Renal cortex interstitium (tissue), 11 donors: ENCODE data around the gene RPL22. TPM values are rescaled to one million over a fixed set of nuclear protein-coding genes. Genes with fewer than 3 reads are reported as not detected.
A peak's percentile ranks its signal among the peaks of the same experiment; 100 is the strongest.
"Not testable (repeated sequence)": the region's sequence is repeated elsewhere in the genome, so short reads cannot be mapped to it uniquely, and the experiment has no call there.

Experiments used
- DNase-seq, 11 donors: peaks; one replicate each; pipeline ENCODE4 v3.0.0-alpha.2; 2013; ENCODE audit warnings: low read depth in 9 of 11, low spot score in 4 of 11; ENCODE audit errors: extremely low read depth in 1 of 11
- polyA plus RNA-seq, 3 donors: library from polyadenylated mRNA; unstranded; fragments of 120-200 nt; gene quantifications; one replicate each; pipeline ENCODE4 v1.2.1, GENCODE V29; 2013; ENCODE audit not compliant: insufficient read length in 3 of 3

Gene RPL22
- polyA plus RNA-seq, 3 donors = 559 to 669 (median 607) TPM

GRCh38 chr1:6241107-6241886, 41.9 kb upstream of the RPL22 start:
- no peak for DNase-seq

- DNase-seq = no peak
These were observed 40.8 kb upstream of the RPL22 start for GRCh38 chr1:6239950-6240768.

- DNase-seq = no peak
These were observed 39.9 kb upstream of the RPL22 start for GRCh38 chr1:6239213-6239752.

- DNase-seq = no peak
These were observed 37.7 kb upstream of the RPL22 start for GRCh38 chr1:6237093-6237492.

- no peak for DNase-seq
These were observed 35.9 kb upstream of the RPL22 start for GRCh38 chr1:6235296-6235677.

GRCh38 chr1:6234502-6235295, 35.3 kb upstream of the RPL22 start:
- DNase-seq = no peak

- no peak for DNase-seq
These were observed 34.0 kb upstream of the RPL22 start for GRCh38 chr1:6233376-6233775.

GRCh38 chr1:6225651-6226050, 26.3 kb upstream of the RPL22 start:
- no peak for DNase-seq

GRCh38 chr1:6224718-6225117, 25.3 kb upstream of the RPL22 start:
- DNase-seq = no peak

GRCh38 chr1:6223617-6224016, 24.2 kb upstream of the RPL22 start:
- no peak for DNase-seq

GRCh38 chr1:6222636-6223035, 23.2 kb upstream of the RPL22 start:
- no peak for DNase-seq

- no peak for DNase-seq
These were observed 21.9 kb upstream of the RPL22 start for GRCh38 chr1:6221210-6221784.

GRCh38 chr1:6220236-6220635, 20.8 kb upstream of the RPL22 start:
- DNase-seq = no peak

- not testable (repeated sequence) for DNase-seq
These were observed 20.2 kb upstream of the RPL22 start for GRCh38 chr1:6219641-6220040.

- no peak for DNase-seq
These were observed 19.2 kb upstream of the RPL22 start for GRCh38 chr1:6218375-6219164.

GRCh38 chr1:6212193-6212959, 13.0 kb upstream of the RPL22 start:
- DNase-seq = peak in 2 of 11 donors; percentile 48 to 63

GRCh38 chr1:6211731-6212130, 12.3 kb upstream of the RPL22 start:
- DNase-seq = no peak
